GM19035 (cell line): ENCODE results near the gene GSE1.

Source experiments
- ATAC-seq: cut with Tn5 transposase; IDR thresholded peaks from one replicate; pipeline ENCODE4 v1.9.1; 2021; ENCODE audit not compliant: unreplicated experiment

The GSE1 gene

DNA sequence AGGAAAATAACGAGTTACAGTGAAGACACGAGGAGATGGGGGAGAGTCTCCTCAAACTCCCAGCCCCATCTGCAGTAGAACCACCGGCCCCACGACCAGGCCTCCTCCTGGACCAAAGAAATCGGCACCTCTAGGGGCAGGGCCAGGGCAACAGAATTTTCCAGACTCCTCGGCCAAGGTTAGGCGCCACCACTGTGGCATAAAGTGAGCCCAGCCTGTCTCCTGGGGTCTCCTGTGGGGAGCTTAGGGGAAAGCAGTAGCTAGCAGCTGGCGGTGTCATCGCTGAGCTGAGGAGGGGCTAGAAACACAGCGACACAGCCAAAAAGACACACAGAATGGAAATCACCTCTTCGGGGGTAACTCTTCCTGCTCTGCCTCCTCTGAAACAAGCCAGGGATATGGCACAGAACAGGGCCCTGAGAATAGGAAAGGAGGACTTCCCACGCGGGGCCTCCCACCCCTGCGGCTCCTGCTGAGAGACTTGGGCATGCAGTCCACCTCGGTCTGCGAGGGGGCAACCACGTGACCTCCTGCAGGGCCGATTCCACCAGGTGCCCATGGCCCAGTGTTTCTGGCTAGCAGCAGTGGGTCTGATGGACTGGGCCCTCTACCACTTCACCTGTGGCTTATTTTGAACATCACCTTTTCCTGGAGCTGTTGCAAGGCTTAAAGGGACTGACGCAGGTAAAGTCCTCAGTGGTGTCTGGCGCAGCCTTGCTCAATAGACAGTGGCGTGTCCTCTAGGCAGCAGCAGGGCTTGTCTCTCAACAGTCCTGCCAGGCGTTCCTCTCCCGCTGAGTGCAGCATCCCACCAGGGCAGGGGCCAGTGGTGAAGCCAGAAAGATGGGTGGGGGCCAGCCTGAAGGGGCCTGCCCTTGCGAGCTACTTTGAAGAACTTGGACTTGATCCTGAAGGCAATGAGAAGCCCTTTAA, 82.3 kb downstream of the GSE1 start:
- no peak for ATAC-seq

DNA sequence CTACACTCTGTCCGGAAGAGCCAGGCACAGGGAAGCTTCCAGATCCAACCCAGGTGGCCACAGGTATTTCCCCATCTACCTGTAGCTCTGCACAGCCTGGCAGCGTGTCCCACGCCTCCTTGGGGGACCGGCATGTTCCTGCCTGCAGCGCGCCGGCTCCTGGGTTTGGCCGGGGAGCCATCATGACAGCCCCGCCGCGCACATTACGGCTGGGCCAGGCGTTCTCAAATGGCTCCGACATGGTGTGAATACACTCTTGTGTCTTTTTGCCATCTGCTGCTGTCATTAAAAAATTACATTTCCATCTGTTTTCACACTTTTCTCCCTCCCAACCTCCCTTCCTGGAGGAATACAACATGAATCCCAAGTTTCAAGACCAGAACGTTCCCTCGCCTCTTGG, 83.7 kb downstream of the GSE1 start:
- no peak for ATAC-seq

DNA sequence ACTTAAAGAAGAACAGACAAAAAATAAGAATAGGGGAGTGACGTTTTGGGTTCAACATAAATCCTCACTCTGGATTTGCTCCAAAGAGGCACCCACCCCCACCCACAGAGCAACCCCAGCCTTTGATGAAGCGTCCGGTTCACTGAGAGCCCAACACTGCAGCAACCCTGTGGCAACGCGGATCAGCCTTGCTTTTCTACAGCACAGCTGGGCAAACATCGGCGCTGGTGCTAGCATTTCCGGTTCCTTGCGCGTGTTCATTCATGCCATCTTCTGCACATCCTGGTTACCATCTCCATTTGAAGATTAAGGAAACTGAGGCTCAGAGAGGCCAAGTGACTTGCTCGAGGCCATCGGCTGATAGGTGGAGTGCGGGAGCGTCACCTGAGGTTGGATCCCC, 84.3 kb downstream of the GSE1 start:
- no peak for ATAC-seq

DNA sequence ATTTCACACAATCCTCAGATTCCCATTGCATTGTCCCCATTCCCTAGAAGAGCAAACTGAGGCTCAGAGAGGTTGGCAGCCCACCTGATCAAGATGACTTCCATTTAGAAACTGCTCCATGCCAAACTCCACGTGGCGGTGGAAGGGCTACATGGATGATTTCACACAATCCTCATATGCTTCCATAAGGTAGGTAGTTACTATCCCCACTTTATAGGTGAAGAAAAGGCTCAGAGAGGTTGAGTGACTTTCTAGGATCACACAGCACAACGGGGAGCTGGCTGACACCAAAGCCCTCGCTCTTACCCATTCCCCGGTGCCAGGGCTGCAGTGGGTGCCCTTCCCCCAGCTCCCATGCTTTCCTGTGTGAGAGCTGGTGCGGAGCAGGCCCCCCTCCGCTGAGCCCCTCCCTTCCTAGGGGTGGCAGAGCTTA, 85.4 kb downstream of the GSE1 start:
- no peak for ATAC-seq

DNA sequence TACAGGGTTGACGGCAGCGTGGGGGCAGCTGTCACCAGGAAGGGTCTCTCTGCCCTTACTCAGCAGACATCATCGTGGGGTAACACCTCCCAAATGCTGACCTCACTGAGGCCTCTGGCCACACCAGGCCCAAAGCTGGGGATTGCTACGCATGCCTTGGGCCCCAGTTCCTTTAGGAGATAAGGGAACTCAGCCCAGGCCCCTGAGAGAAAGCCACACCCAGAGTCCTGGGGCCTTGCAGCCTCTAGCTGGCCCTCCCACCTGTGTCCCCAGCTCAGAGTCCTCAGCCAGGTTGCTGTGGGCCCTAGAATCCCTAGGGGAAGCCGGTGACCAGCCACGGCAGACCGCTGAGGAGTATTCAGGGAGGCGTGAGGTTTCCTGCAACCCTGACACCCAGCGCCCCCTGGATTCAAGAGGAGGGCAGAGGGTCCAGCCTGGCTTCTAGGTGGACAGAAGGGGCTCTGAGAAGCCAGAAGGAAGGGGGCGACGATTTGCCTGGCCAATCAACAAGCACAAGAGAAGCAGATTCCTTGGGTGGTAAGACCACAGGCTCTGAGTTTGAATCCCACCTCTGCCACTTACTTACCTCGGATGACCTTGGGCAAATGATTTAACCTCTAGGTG, 85.9 kb downstream of the GSE1 start:
- no peak for ATAC-seq

DNA sequence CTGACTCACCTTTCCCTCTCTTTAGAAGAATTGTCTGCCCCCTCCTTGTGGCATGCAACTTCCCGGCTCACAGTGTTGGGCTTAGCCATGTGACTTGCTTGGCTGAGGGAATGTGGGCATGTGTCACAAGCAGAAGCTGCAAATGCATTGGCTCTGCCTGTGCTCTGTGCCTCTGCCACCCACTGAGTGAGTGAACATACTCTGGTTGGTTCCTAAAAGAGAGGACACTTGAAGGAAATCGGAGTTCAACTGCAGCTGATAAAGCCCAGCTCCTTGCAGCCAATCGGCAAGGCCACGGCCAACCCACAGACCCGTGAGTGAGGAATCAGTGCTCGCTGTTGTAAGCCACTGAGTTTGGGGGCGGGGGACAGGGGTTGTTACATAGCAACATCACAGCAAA, 86.5 kb downstream of the GSE1 start:
- no peak for ATAC-seq

DNA sequence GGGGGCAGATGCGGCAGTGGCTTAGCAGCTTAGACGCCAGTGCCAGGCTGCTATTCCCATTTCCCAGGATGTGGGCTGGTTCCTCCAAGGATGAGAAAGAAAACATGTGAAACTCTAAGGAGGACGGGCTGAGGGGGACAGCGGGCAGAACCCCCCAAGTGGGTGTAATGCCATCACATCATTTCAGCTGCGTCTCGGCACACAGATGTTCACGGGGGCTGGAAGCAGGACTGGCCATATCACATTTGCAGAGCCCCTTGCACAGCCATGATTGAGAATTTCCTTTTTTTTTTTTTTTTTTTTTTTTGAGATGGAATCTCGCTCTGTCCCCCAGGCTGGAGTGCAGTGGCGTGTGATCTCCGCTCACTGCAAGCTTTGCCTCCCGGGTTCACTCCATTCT, 90.9 kb downstream of the GSE1 start:
- ATAC-seq = no peak

DNA sequence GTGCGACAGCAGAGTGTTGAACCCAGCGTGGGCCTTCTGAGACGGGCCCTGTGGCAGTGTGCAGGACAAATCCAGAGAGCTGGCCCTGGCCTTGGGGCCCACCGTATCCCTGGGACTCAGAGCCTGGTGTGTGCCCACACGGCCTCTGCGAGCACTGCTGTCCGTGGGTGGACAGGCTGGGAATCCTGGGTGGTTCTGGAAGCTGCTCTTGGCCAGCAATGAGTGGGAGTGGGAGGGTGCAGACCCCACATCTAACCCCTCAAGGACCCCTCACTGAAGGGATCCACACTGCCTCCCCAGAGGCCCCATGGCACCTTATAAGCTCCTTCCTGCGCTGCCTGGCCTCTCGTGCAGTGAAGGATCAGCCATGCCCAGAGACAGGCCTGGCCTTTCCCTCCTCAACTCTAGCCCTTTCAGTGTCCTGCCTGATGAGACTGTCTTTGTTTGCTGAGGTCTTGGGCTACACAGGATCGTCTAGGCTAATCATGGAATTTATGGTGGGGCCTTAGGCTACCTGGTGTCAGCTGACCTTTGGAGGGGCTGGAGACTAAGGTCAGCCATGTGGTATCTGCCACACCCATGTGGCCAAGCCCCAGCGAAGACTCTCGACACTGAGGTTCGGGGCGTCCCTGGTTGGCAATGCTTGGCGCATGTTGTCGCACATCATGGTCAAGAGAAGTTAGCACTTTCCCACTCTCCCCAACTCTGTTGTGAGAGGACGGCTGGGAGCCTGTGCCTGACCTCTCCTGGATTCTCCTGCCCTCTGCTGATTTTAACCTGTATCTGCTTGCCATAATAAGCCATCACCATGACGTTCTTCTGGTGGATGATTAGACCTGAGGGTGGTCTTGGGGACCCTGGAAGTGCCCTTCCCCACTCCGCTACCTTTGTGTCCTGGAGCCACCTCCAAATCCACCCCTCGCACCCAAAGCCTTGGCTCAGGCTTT, 92.1 kb downstream of the GSE1 start:
- ATAC-seq = no peak

DNA sequence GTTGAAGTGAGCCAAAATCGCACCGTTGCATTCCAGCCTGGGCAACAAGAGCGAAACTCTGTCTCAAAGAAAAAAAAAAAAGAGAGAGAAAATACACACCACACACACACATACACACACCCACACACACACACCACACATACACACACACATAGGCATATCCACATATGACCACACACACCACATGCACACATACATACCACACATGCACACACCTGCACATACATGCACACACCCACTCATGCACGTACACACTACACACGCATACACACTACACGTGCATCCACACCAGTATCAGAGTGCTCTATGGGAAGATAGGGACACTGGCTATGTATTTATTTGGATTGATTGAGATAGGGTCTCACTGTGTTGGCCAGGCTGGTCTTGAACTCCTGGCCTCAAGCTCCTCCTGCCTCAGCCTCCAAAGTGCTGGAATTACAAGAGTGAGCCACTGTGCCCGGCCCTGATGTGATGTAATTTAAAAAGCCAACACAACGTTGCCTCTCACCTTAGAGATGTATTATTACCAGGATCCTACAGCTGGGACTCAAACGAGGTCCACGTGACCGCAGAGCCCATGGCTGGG, 93.4 kb downstream of the GSE1 start:
- no peak for ATAC-seq

DNA sequence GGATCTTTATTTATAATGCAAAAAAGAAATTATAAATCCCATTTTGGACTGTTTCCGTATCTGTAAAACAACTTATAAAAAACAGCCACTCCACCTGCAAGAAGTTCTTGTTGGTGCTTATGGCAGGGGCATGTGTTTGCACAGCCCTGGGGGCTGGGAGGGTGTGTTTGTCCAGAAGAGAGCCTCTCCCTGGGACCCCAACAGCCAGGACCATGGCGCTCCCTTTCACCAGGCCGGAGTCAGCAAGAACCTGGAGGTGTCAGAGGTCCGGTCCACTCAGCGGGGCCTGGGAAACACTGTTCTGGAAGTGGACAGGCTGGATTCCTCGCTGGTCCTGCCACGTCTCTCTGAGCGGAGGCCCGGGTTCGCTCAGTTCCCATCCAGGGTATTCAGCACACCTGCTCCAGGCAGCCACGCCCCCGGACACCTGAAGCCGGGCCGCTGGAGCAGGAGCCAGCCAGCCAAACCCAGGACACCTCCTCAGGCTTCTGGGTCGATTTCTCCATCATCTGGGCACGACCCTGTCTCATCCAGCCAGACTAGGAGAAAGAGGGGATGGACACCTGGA, 94.5 kb downstream of the GSE1 start:
- no peak for ATAC-seq

DNA sequence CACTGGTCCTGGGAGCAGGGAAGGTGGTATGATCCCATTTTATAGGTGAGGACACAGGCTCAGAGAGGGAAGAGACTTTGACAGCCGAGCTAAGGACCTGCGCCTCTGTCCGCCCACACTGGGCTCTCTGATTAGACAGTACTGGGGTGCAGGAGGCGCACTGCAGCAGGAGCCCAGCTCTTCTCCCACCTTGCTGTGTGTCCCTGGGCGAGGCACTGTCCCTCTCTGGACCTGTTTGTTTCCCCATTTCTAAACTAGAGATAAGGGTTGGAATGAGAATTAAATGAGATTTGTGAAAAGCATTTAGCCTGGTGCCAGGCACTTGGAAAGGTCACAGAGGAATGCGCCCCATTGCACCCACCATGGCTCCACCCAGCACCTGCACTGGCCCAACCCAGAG, 95.2 kb downstream of the GSE1 start:
- ATAC-seq = no peak

DNA sequence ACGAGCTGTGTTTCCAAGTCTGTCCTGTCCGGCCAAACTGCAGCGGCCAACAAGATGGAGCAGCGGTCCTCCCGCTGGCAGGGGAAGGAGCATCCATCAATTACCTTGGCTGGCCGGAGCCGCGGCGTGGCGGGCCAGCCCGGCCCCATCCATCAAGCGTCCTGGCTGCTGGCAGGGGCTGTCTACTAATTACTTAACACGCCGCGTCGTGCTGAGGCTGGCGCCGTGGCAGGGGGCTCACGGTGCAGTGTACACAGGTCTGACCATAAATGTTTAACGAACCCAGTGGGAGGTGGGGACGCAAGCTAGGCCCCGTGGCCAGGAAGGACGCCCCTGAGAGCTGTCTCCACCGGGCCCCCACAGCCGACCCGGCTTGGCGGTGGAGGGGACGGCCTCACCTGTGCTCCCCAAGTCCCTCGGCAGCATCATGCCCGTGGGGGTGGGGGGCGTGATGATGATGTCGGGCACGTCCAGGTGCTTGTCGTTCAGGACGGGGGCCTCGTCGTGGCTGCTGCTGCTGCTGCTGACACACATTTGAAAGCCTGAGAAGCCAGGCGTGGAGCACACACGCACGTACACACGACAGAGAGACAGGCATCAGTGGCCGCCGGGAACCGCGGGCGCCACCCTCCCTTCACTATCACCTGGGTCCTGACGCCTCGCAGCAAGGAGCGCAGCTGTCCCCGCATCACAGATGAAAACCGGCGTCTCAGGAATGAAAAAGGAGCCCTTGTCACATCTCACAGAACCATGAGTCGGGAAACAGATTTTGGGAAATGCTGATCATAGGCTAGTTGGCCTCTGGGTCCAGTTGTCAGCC, 96.9 kb downstream of the GSE1 start:
- ATAC-seq = no peak

DNA sequence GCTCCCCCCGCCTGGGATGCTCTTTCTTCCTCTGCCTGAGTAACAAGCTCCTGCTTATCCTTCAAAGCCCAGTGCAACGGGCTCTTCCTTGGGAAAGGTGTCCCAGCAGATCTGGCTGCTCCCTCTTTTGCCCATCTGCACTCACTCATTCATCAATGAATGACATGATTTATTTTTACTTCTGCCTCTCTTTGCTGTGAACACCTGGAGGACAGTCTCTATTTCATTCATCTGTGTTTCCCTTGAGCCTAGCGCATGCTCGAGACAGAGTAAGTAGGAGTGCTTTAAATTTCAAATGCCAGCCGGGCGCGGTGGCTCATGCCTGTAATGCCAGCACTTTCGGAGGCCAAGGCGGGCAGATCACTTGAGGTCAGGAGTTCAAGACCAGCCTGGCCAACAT, 97.6 kb downstream of the GSE1 start:
- ATAC-seq = no peak

DNA sequence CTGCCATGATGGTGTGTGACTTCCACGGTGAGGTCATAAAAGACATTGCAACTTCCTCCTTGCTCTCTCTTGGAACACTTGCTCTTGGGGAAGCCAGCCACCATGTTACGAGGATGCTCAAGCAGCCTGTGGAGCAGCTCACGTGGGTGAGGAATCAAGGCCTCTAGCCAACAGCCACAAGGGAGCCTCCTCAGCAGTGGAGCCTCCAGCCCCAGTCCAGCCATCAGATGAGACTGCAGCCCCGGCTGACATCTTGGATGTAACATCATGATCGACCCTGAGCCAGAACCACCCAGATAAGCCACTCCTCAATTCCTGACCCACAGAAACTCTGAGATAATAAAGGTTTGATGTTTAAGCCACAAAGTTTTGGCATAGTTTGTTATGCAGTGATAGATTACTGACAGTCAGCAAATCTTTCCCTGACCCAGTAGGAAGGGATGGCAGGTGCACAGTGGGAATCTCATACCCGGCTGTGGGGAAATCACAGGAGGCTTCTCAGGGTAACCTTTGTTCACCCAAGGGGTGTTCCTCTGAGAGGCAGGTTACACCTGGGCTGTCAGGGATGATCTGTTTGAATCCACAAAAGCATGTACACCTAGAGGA, 99.0 kb downstream of the GSE1 start:
- no peak for ATAC-seq

DNA sequence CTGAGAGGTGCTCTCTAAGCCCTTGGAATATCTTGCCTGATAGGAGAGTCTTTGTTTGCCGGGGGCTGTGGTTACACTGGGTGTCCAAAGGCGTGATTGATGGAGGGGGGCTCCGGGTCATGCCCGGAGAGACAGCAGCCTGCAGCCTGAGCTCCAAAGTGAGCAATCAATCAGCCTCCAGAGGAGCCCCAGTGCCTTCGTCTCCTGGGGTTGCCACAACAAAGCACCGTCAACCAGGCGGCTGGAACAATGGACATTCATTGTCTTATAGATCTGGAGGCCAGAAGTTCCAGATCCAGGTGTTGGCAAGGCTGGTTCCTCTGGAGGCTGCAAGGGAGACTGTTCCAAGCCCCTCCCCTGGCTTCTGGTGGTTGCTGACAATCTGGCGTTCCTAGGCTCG, 99.7 kb downstream of the GSE1 start:
- ATAC-seq = no peak

DNA sequence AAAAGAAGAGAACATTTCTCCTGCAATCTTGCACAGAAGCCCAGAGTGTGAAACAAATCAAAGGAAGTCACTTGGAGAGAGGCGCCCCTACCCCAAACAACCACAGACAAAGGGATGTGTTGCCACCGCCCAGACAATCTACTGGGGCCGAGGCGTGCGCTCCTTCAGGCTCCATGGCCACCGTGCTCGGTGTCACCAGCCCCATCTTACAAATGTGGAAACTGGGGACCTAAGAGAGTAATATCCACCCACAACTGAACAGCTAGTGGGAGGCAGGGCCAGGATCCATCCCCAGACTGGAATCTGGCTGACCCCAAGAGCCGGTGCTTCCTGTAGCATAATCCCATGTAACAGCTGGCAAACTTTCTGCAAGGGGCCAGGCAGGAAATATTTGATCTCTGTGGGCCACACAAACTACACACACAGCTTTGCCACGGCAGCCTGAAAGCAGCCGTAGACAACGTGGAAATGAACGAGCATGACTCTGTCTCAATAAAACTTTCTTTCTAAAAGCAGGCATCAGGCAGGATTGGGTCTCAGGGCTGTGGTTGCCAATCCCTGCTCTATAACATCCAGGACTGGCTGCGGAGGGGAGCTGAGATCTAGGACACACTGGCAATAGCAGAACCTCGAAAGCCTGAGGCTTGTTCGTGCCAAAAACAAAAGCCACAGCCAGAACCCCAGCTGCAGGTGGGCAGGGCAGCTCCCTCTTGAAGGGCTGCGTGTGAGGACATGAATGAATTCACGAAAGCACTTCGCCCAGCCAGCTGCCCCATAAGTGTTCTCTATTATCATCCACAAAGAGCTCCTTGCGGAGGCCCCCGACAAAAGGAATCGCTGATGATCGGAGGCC, 102.3 kb downstream of the GSE1 start:
- no peak for ATAC-seq

DNA sequence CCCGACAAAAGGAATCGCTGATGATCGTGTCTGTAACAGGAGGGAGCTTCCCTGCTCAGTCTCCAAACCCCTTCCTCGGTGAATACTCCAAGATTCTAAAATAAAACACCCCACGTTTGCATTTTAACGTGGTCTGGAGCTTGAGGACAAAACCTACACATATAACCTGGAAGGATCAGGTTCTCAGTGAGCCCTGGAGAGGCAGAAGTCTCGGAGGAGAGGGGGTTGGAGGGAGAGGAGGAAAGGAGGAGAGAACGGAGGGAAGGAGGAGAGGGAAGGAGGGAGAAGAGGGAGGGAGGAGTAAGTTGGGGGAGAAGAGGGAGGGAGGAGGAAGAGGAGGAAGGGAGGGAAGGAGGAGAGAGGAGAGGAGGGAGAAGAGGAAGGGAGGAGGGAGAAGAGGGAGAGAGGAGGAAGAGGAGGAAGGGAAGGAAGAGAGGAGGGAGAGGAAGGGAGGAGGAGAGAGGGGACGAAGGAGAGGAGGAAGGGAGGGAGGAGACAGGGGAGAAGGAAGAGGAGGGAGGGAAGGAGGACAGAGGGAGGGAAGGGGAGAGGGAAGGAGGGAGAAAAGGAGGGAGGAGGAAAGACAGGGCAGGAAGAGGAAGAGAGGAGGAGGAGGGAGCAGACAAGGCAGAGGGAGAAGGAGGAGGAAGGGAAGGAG, 103.0 kb downstream of the GSE1 start:
- ATAC-seq = no peak

DNA sequence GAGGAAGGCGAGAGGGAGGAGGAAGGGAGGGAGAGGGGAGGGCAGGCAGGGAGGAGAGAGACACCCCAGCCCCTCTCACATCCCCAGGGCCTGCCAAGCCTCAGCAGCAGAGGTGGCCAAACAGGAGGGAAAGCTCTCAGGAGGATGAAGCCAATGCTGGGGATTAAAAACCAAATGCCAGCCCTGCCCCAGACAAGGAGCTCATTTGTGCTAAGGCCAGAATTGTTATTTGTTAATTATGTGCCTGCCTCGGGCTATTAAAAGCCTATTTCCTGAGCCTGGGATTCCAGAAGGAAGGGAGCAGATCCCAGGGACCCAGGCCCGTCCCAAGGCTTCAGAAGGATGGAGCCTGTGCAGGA, 103.5 kb downstream of the GSE1 start:
- ATAC-seq = no peak
